ENCODE data around the gene EEF2.
"Not testable (repeated sequence)": the region's sequence is repeated elsewhere in the genome, so short reads cannot be mapped to it uniquely, and the experiment has no call there.

Gene EEF2

DNA sequence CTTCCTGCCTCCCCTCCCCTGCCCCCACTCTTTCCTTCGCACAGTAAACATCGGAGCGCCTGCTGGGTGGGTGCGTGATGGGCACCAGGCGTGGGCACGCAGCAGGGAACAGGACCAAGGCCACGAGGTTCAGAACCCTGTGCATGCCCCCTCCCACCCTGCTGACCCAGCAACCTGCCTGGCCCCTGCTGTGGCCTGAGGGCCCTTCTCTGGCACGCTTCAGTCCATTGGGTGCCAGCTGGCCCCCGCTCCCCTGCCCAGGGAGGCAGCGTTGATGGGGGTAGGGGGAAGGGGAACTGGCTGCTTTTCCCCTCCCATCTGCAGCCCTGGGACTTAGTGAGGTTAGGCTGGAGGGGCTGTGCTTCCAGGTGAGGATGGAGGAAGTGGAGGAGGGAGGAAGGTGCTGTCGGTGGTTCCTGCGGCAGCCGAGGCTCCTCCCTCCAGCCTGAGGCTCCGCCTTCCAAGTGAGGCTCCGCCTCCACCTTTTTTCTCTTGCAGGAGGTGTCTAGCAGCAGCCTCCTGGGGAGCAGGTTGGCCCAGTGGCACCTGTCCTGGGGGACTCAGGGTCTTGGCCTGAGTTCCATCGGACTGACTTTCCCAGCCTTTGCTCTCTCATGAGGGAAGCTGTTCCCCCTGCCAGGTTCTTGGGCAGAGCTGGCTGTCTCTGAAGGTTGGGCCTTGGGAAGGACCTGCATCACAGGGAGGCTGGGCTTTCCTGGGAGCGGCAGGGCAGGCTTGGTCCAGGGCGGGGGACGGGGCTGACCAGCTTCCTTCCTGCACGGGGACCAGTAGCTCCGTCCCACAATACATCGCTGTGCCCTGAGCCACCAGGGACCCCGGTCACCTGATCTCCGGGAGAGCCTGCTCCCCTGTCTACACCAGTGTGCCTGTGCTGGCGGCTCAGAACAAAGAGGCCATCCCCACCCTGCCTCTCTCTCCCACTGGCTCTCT is 29.6 kb upstream of the EEF2 start:
- peak; percentile 83 for DNase-seq (ENCODE audit: low spot score)

GRCh38 chr19:4013886-4014540 is 28.8 kb upstream of the EEF2 start:
- DNase-seq (ENCODE audit: low spot score), result peak; percentile 6

GRCh38 chr19:4012975-4013634 is 27.8 kb upstream of the EEF2 start:
- no peak for DNase-seq (ENCODE audit: low spot score)

- no peak for DNase-seq (ENCODE audit: low spot score)
Measured at GRCh38 chr19:4012092-4012974, 27.1 kb upstream of the EEF2 start.

DNA sequence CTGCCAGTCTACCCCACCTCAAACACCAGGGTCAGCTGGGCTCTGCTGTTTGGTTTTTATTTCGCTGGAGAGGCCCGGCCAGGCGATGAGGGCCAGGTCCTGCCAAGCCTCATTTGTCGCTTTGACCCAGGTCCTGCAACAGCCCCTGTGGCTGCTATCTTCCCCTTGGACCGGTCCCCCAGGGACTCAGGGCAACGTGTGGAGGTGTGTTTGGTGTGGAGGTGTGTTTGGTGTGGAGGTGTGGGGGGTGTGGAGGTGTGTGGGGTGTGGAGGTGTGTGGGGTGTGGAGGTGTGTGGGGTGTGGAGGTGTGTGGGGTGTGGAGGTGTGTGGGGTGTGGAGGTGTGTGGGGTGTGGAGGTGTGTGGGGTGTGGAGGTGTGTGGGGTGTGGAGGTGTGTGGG is 26.2 kb upstream of the EEF2 start:
- not testable (repeated sequence) for DNase-seq (ENCODE audit: low spot score)

GRCh38 chr19:4010808-4011110 is 25.5 kb upstream of the EEF2 start:
- no peak for DNase-seq (ENCODE audit: low spot score)

DNA sequence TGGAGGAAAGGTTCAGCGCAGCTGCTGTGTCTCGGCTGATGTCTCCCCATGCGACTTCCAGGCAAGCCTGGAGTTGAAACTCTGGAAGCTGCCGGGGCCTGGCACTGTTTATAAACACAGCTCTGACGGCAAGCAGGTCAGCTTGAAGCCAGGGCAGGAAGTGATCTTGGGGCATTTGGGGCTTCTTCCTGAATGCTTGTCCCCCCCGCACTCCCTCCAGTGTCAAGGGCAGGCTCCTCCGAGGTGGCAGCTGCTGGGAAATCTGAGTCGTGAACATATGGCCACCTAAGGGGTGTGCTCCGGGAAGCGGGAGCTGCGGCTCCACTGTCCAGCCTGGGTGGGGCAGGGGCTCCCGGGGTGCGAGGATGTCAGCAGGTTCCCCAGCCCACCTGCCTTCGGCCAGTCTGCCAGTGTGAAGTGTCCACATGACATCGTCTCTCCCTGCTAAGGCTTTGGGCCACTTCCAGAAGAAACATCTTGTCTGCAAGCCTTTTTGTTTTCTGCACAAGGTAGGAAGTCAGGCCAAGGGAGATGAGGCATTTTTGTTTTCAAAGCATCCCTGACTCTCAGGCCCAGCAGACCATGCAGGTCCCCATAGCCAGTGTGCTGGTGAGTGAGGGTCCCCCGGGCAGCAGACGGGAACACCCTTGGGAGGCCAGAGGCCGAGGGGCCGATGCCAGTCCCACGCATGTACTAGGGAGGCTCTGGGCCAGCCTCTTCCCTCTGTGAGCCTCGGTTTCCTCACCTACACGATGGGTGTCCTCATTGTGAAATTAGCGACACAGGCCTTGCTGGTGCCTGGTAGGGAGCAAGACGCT is 24.9 kb upstream of the EEF2 start:
- DNase-seq (ENCODE audit: low spot score), result no peak

- DNase-seq (ENCODE audit: low spot score), result peak; percentile 40
Measured at GRCh38 chr19:4007836-4008539, 22.7 kb upstream of the EEF2 start.

DNA sequence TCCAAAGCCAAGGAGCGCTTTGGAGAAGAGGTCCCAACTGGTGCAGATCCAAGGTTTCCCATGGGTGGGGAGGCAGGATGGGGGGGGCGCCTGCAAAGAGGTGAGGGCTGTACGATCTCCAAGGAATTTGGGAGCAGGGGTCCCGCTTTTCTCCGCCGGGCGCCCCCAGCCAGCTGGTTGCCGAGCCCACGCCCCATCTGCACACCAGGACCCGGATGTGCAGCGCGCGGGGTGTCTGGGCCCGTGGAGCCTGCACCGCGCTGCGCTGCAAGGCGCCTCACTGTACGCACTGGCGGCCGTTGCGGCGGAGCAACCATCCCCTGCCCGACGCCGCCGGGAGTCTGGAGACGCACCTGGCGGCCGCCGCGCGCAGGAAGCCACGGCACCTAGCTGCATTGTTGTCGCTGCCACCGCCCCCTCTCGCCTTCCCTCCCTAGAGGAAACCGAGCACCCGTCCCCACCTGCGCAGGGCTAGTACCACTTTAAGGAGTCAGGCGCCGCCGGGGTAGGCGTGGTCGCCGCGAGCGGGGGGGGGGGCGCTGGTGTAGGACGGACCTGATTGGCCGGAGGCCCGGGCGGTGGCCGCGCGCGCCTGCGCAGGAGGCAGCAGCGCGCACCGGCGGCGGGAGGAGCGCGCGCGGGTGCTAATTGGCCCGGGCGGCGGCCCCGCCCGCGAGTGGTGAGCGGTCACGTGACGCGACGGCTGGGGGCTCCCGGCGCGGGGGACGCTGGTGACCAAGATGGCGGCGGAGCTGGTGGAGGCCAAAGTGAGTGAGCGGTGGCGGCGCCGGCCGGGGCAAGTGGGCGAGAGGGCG is 22.0 kb upstream of the EEF2 start, which contains the start of gene PIAS4:
Gene PIAS4, plus strand, starts transcription at position 716 of the 815 bp plus-strand sequence. Its CDS starts 25 bp downstream, at position 741.
- DNase-seq (ENCODE audit: low spot score), result peak; percentile 100

GRCh38 chr19:4005436-4005835 is 20.2 kb upstream of the EEF2 start:
- DNase-seq (ENCODE audit: low spot score), result not testable (repeated sequence)

- not testable (repeated sequence) for DNase-seq (ENCODE audit: low spot score)
Measured at GRCh38 chr19:4000798-4001197, 15.5 kb upstream of the EEF2 start.

- DNase-seq (ENCODE audit: low spot score), result not testable (repeated sequence)
Measured at GRCh38 chr19:3998667-3999412, 13.6 kb upstream of the EEF2 start.

GRCh38 chr19:3995607-3996006 is 10.3 kb upstream of the EEF2 start:
- no peak for DNase-seq (ENCODE audit: low spot score)

- DNase-seq (ENCODE audit: low spot score), result no peak
Measured at GRCh38 chr19:3990815-3991117, 5.5 kb upstream of the EEF2 start.

DNA sequence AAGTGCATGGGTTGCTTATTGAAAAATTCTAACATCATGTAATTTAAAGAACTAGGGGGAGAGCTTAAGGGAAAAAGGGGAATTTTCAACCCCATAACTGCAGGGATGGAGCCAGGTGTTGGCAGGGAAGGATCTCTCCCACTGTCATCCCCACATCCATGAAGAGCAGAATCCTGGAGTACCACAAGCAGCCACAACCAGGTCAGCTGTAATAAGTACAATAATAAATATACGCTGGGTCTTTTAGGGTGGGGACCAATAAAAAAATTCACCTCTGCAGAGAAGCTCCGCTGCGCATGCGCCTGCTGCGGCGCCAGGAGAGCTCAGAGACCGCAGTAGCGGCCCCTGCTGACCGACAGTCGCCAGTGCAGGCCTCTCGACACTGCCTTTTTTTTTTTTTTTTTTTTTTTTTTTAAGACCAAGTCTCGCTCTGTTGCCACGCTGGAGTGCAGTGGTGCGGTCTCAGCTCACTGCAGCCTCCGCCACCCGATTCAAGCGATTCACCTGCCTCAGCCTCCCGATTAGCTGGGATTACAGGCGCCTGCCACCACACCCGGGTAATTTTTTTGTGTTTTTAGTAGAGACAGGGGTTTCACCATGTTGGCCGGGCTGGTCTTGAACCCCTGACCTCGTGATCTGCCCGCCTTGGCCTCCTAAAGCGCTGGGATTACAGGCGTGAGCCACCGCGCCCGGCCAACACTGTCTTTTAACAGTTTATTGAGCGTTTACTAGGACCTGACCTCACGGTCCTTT is 2.5 kb upstream of the EEF2 start:
- DNase-seq (ENCODE audit: low spot score), result peak; percentile 73

DNA sequence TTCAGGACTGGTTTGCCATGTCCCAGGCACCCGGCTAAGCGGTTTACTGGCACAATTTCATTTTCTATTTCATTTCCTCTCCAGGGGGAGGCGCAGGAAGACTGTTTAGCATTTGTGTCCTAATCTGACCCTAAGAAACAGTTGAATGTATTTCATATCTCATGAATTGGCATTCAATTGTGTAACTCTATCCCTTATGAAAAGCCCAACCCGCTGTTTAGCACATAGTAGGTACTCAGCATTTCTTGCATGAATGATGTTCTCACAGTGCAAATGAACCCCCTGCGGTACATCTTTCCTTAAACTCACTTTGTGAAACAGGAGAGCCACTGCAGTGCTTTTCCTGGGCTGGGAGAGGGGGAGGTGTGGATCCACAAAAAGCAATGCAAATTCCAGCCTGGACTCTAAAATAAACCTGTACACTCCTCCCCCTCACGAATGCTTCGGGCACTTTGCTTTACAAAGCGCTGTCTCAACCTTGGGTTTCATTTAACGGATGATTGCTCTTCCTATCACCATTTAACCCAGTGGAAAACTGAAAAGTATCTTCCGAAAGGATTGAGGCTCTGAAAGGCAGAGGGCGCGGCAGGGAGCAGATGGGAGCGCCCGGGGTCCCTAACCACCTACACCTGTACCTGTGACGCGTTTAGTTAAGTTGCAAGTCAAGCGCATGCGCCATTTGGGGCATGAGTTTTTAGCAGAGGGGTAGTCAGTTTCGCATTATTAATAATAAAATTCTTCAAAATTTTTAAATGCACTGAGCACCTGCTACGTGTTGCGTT is 1.2 kb upstream of the EEF2 start:
- DNase-seq (ENCODE audit: low spot score), result peak; percentile 29

- no peak for DNase-seq (ENCODE audit: low spot score)
Measured at GRCh38 chr19:3985643-3986259, 488 bp upstream of the EEF2 start.
